Inflammatory macrophage treated with lipopolysaccharide for 4 hours (primary cell): ENCODE results near the gene LARP4B.
"Not testable (repeated sequence)": the region's sequence is repeated elsewhere in the genome, so short reads cannot be mapped to it uniquely, and the experiment has no call there.

Source experiments
- DNase-seq: peaks from one replicate; pipeline ENCODE4 v3.0.0-alpha.2; 2020

The LARP4B gene

DNA sequence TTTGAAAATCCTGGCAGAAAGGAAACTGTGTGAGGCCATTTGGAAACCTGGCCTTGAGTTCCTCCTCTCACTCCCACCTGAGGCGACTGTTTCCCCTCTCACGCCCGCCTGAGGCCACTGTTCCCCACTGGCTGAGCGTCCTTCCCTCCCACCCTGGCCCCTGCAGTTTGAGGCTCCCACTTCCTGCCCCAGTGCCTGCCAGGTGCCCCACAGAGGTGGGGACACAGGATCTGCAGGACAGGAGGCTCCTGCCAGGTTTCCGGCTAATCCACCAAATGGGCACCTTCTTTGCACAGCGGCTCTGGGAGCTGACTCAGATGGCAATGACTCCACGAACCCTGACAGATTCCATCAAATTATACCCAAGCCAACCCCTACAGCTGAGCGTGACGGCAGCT is 24.3 kb upstream of the LARP4B start:
- no peak for DNase-seq

DNA sequence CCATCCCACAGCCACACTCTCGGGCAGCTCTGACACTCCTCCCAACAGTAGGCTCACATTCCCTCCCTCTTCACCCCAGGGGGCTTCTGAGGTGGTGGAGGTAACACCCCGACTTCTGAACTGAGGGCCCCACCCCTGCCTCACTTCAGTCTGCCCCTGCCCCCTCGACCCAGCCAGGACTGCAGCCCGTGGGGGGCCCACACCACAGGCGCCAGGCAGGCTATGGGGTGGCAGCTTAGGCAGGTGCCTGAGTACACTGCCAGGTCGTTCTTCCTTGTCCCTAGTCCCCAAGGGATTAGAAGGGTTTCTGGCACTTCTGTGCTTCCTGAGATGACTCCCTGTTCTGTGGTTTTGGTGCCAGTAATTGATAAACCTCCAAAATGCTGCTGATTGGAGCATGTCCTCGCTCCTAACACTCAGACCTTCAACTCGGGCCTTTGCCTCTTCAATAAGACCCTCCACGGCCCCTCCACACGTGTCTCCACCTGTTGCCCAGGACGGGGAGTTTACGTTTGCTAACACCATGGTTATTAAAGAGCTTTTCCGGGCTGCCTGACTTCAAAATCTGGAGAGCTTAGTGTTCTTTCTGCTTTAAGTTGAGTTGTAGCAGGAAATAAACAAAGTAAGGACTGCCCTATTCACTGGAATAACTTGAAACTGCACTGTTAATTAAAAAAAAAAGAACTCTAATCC is 23.8 kb upstream of the LARP4B start:
- DNase-seq, result no peak

DNA sequence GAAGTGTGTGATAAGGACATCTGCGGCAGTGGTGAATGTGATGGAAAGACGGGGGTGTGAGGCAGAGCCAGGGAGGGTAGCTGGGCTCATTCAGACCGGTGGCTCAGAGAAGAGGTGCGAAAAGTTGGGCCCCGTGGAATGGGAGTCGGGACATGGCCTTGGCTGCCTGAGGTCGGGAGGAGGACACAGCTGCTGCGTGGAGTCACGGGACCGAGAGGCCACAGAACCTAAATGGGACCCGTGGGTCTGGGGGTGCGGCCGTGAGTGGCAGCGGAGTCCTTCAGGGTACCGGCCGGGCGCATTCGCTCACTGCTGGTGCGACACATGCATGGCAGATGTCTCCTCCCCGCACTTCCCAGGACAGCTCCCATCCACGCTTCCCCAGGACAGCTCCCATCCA is 22.9 kb upstream of the LARP4B start:
- no peak for DNase-seq

DNA sequence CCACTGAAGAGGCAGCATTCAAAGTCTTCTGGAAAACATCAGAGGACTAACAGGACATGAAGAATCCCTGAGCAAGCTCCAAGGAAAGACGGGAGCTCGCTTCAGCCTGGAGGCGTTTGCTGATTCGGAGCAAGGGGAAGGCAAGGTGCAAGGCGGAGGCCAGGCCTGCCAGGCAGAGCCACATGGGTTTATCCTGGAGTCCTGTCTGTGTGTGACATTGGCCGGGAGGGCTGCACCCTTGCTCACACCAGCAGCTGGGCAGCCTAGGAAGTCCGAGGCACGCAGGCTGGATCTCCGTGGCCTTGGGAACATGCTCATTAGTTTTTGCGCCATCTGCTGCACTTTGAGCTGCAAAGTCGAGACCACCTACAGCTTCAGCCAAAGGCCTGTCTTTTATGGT is 22.3 kb upstream of the LARP4B start:
- DNase-seq, result no peak

DNA sequence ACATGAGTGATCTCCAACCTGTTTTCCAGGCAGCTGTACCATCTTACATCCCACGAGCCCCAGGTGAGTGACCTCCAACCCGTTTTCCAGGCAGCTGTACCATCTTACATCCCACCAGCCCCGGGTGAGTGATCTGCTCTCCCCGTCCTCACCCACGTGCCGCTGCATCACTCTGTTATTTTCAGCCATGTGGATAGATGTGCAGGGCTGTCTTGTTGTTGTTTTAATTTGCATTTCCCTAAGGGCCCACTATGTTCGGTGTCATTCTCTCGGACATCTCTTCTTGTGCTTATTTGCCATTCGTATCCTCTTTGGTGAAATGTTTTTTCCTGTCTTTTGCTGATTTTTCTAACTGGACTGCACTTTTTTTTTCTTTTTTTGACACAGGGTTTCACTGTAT is 17.9 kb upstream of the LARP4B start:
- no peak for DNase-seq

DNA sequence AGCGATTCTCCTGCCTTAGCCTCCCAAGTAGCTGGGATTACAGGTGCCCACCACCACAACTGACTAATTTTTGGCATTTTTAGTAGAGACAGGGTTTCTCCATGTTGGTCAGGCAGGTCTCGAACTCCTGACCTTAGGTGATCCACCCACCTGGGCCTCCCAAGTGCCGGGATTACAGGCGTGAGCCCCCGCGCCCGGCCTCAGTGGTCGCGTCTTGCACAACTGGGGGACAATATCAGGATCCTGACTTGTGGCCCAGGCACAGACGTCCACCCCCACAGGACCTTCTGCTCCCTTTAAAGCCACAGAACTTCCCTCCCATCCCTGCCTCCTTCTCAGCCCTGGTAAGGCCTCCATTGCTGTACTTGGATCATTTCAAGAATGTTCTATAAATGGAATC is 16.8 kb upstream of the LARP4B start:
- no peak for DNase-seq

DNA sequence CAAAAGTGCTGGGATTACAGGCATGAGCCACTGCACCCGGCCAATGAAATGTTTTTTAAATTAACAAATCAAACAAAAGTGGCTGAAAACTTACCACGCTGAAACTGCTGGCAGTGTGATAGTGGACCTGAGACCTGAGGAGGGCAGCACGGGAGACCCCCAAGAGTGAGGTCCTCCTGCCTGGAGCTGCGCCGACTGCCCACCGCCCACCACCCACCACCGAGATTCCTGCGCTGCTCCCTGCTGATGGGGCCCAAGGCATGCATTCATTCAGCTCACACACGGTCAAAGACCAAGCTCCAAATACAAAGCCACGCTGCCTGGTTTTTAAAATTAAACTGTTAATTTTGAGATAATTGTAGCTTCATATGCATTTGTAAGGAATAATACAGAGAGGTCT is 16.4 kb upstream of the LARP4B start:
- DNase-seq, result no peak

DNA sequence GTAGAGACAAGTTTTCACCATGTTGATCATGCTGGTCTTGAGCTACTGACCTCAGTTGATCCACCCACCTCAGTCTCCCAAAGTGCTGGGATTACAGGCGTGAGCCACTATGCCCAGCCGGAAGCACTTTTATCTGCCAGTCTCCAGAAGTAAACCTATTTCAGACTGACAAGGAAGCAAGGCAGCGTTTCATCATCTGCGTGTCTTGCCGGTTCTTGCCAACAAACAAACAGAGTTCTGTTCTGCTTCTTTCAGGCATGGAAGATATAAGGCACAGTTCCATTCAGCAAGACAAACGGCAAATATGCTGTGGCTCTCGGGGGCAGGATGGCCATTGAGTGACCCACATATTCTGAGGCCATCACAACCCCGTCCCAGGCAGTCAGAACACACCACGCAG is 15.5 kb upstream of the LARP4B start:
- DNase-seq, result peak; percentile 51

DNA sequence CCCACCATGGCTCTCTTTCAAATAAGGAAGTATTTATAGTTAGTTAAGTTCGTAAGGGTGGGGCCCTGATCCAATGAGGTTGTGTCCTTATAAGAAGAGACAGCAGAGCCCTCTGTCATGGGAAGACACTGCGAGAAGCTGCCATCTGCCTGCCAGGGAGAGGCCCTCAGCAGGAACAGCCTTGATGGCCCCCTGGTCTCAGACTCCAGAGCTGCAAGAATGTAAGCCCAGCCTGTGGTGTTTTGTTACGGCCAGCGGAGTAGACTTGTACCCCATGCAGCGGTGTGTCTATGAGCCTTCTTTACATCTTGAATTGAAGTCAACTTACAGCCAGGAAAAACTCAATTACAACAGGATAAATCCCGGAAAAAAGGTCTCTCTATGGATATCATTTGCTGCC is 14.3 kb upstream of the LARP4B start:
- peak; percentile 34 for DNase-seq

DNA sequence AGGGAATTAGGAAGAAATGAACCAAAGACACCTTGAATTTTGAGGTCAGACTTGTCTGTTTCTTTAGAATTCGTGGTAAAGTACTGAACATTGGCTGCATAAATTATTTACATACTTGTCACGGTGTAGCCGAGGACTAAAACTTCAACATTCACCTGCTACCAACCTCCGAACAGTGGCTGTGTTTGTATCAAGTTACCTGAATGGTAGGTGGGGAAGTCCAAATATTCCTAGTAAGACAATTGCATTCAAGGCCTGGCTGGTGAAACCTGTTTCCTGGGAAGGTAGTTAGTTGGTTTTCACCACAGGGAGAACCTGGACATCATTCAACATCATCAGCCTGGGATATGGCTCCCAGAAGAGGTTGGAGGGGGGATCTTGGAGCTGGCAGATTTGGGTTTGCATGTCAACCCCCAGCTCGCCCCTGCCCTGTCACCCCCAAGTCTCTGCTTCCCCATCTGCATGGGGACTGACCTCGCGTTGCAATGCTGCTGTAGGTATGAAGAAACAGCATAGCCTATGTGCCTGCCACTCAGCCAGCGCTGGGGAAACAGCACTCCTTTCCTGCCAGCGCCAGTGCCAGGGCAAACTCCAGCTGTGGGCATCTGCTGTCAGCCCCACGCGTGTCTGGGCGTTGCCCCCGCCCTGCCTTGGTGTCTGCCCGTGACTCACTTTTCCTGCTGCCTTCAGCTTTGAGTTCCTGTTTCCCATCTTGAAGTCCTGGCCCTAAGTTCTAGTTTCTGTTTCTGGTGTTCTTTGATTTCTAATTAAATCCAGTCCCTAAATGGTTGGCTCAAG is 12.7 kb upstream of the LARP4B start:
- DNase-seq, result peak; percentile 99

DNA sequence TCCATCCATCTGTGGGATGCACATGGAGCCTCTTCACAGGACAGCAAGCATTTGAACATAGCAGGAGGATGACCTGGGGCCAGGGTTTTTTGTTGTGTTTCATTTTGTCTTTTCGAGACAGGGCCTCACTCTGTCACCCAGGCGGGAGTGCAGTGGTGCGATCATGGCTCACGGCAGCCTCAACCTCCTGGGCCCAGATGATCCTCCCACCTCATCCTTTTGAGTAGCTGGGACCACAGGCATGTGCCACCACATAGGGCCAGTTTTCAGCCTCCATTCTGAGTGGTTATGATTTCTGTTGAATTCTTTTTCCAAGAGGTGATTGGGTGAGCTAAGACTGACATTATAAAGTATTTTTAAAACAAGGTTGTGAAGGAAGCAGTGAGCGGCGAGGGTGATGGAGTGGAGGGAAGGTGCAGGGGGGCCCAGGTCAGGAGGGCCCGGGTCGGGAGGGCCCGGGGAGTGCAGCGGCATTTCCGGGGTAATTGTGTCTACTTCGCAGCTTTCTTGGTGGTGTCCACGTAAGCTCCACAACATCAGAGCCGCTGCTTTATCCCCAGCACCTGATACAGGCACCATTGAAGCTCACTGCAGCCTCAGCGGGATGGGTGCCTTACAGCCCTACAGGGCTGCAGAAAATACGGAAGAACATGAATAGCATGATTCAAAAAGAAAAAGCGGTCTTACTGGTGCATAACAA is 12.0 kb upstream of the LARP4B start:
- DNase-seq, result no peak

DNA sequence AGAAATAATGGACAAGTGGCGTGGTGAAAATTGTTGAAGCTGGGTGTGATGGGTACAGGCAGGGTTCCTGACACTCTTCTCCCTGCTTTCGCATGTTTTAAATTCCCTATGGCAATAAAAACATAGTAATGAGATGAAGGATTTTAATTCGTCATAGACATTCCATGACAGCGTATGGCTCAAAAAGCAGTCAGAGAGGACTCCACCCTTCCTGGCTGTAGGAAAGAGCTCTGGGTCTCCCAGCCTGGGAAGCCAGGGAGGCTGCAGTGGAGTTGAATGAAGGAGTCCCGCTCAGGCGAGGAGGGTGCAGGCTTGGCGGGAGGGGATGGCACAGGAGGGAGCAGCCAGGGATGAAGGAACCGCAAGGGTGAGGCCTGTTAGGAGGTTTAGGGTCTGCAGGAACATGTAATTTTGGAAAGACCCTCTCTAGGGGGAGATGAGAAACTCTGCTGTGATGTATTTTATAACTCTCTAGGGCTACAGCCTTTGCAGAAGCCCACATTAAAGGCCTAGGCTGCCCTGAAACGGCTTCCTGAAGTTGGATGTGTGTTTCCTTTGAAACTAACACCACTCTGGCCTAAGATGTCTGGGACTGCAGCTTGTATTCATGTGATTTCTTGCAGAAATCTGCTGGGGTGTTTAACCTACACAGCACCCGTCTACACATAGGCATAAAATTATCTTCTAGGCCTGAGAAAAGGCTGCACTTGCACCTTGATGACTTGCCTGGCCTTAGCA is 7.6 kb upstream of the LARP4B start:
- no peak for DNase-seq

DNA sequence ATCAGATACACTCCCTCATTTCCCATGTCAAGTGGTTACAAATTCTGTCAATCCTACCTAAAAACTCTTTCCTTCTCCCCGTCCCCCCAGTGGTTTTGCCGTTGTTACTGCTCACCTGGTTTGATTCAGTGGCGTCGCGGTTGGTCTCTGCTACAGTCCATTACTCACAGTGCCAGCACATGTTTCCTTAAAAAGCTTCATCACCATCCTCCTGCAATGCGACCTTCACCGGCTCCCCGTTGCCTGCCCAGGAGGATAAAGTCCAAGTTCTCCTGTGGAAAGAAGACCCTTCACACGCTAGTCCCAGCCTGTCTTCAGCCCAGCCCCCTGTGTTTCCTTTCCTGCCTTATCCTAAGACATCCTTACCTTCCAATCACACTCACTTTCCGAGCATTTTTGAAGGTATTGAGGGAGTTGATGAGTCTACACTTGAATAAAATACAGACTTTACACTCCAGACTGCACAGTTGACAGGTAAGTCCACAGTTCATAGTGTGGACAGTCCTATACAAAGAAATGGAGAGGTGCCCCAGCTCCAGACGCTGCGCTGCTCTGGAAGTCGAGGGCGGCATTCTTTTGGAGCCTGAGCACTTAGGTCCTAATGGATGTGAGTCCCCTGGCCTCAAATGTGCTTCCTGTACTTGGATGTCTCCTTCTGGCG is 3.4 kb upstream of the LARP4B start:
- no peak for DNase-seq

DNA sequence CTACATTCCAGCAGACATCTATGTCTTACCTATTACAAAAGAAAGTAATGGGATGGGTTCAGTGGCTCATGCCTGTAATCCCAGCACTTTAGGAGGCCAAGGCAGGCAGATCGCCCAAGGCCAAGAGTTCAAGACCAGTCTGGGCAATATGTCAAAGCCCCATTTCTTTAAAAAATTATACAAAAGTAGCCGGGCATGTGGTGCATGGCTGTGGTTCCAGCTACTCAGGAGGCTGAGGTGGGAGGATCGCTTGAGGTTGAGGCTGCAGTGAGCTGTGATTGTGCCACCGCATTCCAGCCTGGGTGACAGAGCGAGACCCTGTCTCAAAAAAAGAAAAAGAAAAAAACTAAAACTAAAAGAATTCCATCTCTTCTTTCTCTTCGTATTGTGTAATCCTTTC is 2.7 kb upstream of the LARP4B start:
- not testable (repeated sequence) for DNase-seq

DNA sequence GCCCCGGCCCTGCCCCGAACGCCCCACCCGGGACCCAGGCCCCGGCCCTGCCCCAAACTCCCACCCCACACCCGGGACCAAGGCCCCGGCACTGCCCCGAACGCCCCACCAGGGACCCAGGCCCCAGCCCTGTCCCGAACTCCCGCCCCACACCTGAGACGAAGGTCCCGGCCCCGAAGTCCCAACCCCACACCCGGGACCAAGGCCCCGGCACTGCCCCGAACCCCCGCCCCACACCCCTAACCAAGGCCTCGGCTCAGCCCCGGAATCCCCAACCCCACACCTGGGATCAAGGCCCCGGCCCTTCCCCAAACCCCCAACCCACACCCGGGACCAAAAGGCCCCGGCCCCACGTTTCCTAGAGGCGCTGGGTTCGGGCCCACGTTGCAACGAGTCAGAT is 1.1 kb upstream of the LARP4B start:
- DNase-seq, result no peak

DNA sequence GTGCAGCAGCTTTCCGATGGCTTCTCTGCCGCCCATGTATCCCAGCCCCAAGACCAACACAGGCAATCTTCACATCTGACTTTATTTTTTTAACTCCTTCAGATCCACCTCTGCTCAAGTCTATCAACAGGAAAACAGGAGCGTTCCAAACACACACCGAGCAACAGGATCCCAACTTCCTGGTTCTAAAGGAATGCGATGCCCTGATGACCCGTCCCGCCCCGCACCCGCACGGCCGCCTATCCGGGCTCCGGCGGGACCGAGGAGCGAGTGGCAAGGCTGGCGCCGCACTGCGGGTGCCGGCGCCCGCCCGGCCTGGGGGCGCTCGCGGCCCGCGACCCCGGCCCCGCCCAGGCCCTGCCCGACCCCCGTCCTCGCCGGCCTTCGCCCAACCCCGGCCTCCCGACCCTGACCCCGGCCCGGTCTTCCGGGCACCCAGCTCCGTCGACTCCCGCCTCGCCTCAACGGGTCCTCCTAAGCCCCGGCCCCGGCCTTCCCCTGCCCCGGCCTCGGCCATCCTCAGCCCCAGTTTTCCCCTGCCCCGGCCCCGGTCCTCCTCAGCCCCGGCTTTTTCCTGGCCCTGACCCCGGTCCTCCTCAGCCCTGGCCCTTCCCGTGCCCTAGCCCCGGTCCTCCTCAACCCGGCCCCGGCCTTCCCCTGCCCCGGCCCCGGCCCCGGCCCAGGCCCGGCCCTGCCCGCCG is 730 bp downstream of the LARP4B start:
- DNase-seq, result peak; percentile 61

DNA sequence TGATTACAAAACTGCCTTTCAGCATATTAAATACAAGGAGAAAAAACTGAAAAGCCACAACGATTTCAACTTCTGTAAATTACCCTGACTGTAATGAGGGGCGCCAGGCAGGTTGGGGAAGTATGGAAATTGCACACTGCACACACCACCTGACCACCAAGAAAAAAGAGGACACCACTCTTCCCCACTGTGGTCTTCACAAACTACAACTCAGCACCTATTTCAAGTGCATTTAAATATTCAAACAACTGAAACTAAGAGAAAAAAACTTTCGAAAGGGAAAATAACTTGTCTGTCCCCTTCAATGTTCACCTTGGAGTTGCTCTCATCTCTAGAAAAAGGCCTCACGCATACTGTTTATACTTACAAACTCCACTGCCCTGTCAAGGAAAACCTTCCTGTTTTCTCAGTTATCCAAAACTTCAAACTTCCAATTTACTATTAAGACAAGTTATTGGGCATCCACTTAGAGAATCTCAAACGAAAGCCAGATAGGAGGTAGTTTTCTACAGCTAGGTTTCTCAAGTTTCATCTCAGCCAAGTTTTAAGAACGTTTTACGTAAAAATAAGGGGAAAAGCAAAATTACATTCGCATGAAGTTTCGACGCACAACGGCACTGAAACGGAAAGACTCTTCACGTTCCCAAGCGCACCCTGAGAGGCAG is 1.4 kb downstream of the LARP4B start:
- peak; percentile 70 for DNase-seq

DNA sequence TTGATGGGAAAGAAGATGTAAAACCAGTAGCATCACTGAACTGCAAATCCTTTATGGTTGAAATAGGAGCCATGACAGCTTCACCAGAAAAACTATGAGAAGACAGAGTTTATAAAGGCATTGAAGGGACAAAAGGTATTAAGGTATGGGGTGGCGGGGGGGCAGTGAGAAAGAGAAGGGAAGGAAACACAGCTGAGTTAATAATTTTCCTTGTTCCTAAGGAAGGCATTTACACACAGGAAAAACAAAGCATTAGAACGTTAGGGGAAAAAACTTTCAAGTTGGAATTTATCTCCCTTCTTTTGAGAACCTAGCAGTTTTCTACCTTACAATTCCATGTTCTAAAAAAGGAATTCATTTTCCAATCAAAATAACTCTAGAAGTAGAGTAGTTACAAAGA is 4.4 kb downstream of the LARP4B start:
- no peak for DNase-seq

DNA sequence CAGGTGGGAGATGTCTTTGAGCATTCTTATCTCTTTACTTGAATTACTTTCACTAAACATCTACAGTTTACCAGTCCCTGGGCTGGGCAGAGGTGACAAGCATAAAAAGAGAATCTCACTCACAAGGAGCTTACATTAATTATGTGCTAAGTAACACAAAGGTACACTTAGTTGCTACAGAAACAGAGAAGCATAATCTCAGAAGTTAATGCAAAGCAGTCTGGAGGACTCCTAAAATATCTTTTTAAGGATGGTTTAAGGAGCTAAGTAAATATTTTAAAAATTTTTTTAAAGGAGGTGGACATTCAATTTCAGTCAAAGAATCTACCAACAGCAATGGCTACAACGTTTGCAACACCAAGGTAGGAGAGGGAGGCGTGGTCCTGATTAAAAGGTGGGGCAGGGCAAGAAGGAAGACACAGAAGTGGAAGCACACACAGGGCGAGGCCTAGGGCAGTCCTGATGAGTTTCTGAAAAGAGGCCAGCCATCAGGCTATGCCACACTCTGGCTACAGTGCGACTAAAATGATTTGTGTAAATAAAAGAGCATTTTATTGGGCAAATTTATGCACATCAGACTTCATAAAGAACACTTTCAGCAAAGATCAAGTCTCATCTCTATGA is 5.3 kb downstream of the LARP4B start:
- no peak for DNase-seq

DNA sequence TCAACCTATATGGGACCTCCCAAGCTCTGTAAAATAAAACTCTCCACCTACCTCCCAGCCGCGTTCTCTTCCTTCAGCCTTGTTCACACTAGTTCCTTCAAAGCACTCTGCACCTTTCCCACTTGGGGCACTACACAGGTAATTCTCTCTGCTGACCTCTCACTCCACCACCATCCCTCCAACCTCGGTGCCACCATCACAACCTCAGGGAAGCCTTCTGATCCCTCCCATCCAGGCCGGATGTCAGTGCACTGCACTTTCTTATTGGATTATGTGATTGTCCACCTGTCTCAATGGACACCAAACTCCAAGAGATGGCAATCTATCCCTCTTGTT is 7.0 kb downstream of the LARP4B start:
- no peak for DNase-seq

DNA sequence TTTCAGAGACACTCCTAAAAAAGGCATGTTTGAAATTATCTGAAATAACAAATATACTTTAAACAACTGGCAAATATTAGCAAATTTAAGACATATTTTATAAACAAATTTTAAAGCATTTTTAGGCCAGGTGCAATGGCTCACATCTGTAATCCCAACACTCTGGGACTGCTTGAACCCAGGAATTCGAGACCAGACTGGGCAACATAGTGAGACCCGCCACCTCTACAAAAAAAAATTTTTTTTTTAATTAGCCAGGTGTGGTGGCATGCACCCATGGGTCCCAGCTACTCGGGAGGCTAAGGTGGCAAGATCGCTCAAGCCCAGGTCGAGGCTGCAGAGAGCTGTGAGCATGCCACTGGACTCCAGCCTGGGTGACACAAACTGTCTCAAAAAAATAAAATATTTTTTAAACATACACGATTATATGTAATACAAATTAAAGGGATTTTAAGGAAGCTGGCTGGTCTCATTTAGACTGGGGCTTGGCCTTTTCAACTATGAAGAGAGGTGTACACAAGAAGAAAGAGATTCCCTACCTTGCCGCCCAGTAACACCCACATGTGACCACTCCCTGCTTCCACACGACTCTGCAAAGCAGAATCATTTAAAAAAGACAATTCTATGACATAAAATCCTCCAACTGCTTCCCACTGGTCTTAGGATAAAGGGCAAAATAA is 7.5 kb downstream of the LARP4B start:
- DNase-seq, result no peak
